ENCODE results near the gene GCH1. TPM values are rescaled to one million over a fixed set of nuclear protein-coding genes. Genes with fewer than 3 reads are reported as not detected.

The GCH1 gene
- total RNA-seq, 4 donors from 2014 or later: 9.3 to 19.8 (median 15.5) TPM

GRCh38 chr14:54814076-54814475 is 88.5 kb downstream of the GCH1 start:
- no peaks in the 10 kb centered on the region for H3K4me1 ChIP-seq
- no peak for DNase-seq
- no peaks in the 10 kb centered on the region for H3K9me3 ChIP-seq
- WGBS, 2 donors: 73 to 78% methylated on average over 4 to 5 of the region's 5 CpGs
- intact Hi-C loops (cut with DNase I): no loop called here
- H3K36me3 ChIP-seq: no peaks in the 10 kb centered on the region
- no peak overlapping the region for H3K27ac ChIP-seq
- H3K27me3 ChIP-seq: no peaks in the 10 kb centered on the region
- H3K4me3 ChIP-seq: no peak overlapping the region
- no peak for TF ChIP-seq CTCF (IDR thresholded peaks at IDR 0.05)

- H3K27ac ChIP-seq: no peak overlapping the region
- H3K4me3 ChIP-seq: no peak overlapping the region
- peaks cover 0 to under 1% (median 0%) of the 10 kb centered on the region in 4 donors for H3K27me3 ChIP-seq
- H3K4me1 ChIP-seq: no peaks in the 10 kb centered on the region
- intact Hi-C loops (cut with DNase I): no loop called here
- no peaks in the 10 kb centered on the region for H3K9me3 ChIP-seq
- H3K36me3 ChIP-seq: no peaks in the 10 kb centered on the region
- TF ChIP-seq CTCF (IDR thresholded peaks at IDR 0.05) (no peak), POLR2A (IDR thresholded peaks at IDR 0.05) (no peak)
- 55 to 60% methylated on average over 1 to 2 of the region's 2 CpGs for WGBS, 2 donors
- no peak for DNase-seq
These were observed 89.5 kb downstream of the GCH1 start for GRCh38 chr14:54813081-54813480.

GRCh38 chr14:54812617-54813016 is 90.0 kb downstream of the GCH1 start:
- WGBS, 2 donors: 78 to 83% methylated on average over 5 to 6 of the region's 6 CpGs
- no peak overlapping the region for H3K27ac ChIP-seq
- TF ChIP-seq POLR2A (IDR thresholded peaks at IDR 0.05) (no peak), CTCF (IDR thresholded peaks at IDR 0.05) (no peak)
- H3K9me3 ChIP-seq: no peaks in the 10 kb centered on the region
- peaks cover 0 to 5% (median 0%) of the 10 kb centered on the region in 4 donors for H3K27me3 ChIP-seq
- no peak for DNase-seq
- no peaks in the 10 kb centered on the region for H3K36me3 ChIP-seq
- intact Hi-C loops (cut with DNase I): no loop called here
- H3K4me1 ChIP-seq: no peaks in the 10 kb centered on the region
- H3K4me3 ChIP-seq: no peak overlapping the region

- DNase-seq: no peak
- Histone ChIP-seq H3K27me3 (peaks cover 0 to 19% (median 0%) of the 10 kb centered on the region in 4 donors), H3K27ac (no peak overlapping the region), H3K4me1 (peaks cover 0 to 16% (median 7%) of the 10 kb centered on the region in 3 donors), H3K4me3 (no peak overlapping the region), H3K9me3 (no peaks in the 10 kb centered on the region), H3K36me3 (no peaks in the 10 kb centered on the region)
- 86 to 90% methylated on average over 5 to 8 of the region's 8 CpGs for WGBS, 2 donors
- intact Hi-C loops (cut with DNase I): no loop called here
- TF ChIP-seq POLR2A (IDR thresholded peaks at IDR 0.05): no peak
These were observed 92.9 kb downstream of the GCH1 start for GRCh38 chr14:54809767-54810166.

- no peak for DNase-seq
- H3K9me3 ChIP-seq: no peaks in the 10 kb centered on the region
- no peaks in the 10 kb centered on the region for H3K36me3 ChIP-seq
- WGBS, 2 donors: 77 to 82% methylated on average over 8 of the region's 8 CpGs
- peaks cover 0 to 30% (median 0%) of the 10 kb centered on the region in 4 donors for H3K27me3 ChIP-seq
- intact Hi-C loops (cut with DNase I): no loop called here
- H3K27ac ChIP-seq: no peak overlapping the region
- no peak for TF ChIP-seq POLR2A (IDR thresholded peaks at IDR 0.05)
- no peak for TF ChIP-seq CTCF (IDR thresholded peaks at IDR 0.05)
- H3K4me1 ChIP-seq: peaks cover 0 to 21% (median 7%) of the 10 kb centered on the region in 3 donors
- H3K4me3 ChIP-seq: no peak overlapping the region
These were observed 94.1 kb downstream of the GCH1 start for GRCh38 chr14:54808326-54809161.
